Epithelial cell of proximal tubule (primary cell): Measurements from ENCODE around the gene SULT1E1. TPM values are rescaled to one million over a fixed set of nuclear protein-coding genes. Genes with fewer than 3 reads are reported as not detected.

Experiments
- DNase-seq: peaks from one replicate; pipeline ENCODE4 v3.0.0-alpha.2; 2011; ENCODE audit warnings: low read depth
- H3K4me3 ChIP-seq: 2 replicates; pipeline ENCODE4 v1.5.1; 2011; ENCODE audit warnings: low read depth, mild to moderate bottlenecking, low read length
- CTCF ChIP-seq: conservative IDR thresholded peaks from 2 replicates; pipeline ENCODE4 v1.5.1; 2012; ENCODE audit warnings: low read depth, mild to moderate bottlenecking, low read length
- total RNA-seq: library from RNA; depleted of rRNA; stranded (reverse); fragments of >200 nt; gene quantifications from 2 replicates; pipeline ENCODE4 v1.2.3, GENCODE V29; 2015

SULT1E1 gene
- total RNA-seq, 1 donor from 2014 or later = not detected

GRCh38 chr4:69813628-69814027, 46.3 kb downstream of the SULT1E1 start:
- TF ChIP-seq CTCF = no peak
- no peak overlapping the region for H3K4me3 ChIP-seq
- no peak for DNase-seq

GRCh38 chr4:69811166-69811565, 48.8 kb downstream of the SULT1E1 start:
- TF ChIP-seq CTCF = no peak
- no peak for DNase-seq
- H3K4me3 ChIP-seq = no peak overlapping the region

GRCh38 chr4:69800599-69800998, 59.3 kb downstream of the SULT1E1 start:
- H3K4me3 ChIP-seq = no peak overlapping the region
- DNase-seq = no peak
- no peak for TF ChIP-seq CTCF

GRCh38 chr4:69799337-69799736, 60.6 kb downstream of the SULT1E1 start:
- no peak for DNase-seq
- H3K4me3 ChIP-seq = no peak overlapping the region
- TF ChIP-seq CTCF = no peak

- no peak for DNase-seq
- TF ChIP-seq CTCF = no peak
Observed at GRCh38 chr4:69793732-69794131, 66.2 kb downstream of the SULT1E1 start.

More at GRCh38 chr4:69793732-69794131, 66.2 kb downstream of the SULT1E1 start:
- H3K4me3 ChIP-seq = no peak overlapping the region

Other genes with a start within 250 kb of the SULT1E1 start
- not detected in 2 replicates for gene UGT2A2, start 220.5 kb downstream of the SULT1E1 start, total RNA-seq
- not detected in 2 replicates for gene UGT2A1, start 206.9 kb downstream of the SULT1E1 start, total RNA-seq
- not detected in 2 replicates for gene SULT1B1, start 99.5 kb downstream of the SULT1E1 start, total RNA-seq
- not detected in 2 replicates for gene CSN1S1, start 70.9 kb upstream of the SULT1E1 start, total RNA-seq
- gene CSN2, start 105.6 kb upstream of the SULT1E1 start, total RNA-seq = not detected in 2 replicates
- gene STATH, start 135.8 kb upstream of the SULT1E1 start, total RNA-seq = not detected in 2 replicates
- gene HTN3, start 168.3 kb upstream of the SULT1E1 start, total RNA-seq = not detected in 2 replicates
- not detected in 2 replicates for gene HTN1, start 190.3 kb upstream of the SULT1E1 start, total RNA-seq